HG03469 (cell line): Measurements from ENCODE around the gene SLC41A3.
"Not testable (repeated sequence)": the region's sequence is repeated elsewhere in the genome, so short reads cannot be mapped to it uniquely, and the experiment has no call there.

ENCODE experiments used
- ATAC-seq: cut with Tn5 transposase; IDR thresholded peaks from one replicate; pipeline ENCODE4 v1.9.1; 2021; ENCODE audit warnings: mild to moderate bottlenecking, moderate library complexity, moderate number of reproducible peaks; ENCODE audit not compliant: unreplicated experiment

Gene SLC41A3

DNA sequence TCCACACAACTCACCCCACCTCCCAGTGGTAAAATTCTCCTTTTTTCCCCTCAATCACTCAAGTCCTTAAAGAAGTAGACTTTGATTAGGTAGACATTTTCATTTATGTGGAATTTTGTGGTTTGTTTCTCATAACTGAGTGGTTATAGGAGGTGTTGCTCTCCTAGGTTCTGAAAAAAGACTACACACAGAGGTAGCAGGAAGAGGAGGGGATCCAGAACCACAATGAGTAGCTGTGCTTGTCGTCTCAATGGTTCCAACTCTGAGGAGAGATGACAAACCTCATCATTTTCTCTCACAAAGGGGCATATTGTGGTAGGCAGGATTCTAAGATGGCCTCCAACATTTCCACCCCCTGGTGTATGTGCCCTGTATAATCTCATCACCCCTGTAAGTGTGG, 120.1 kb downstream of the SLC41A3 start:
- ATAC-seq = not testable (repeated sequence)

DNA sequence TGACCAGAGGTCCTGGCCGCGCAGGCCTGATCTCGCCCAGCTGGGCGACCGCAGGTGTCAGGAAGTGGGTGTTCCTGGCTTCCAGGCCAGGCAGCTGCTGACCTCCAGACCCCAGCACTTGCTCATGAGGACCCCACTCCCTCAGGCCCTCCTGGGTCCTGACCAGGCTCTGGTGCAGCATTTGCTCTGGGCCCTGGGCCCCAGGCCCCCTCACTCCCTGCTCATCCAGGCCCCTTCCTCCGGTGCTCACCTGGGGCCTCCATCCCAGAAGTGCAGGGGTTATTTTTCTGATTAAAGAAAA, 122.7 kb downstream of the SLC41A3 start:
- no peak for ATAC-seq

DNA sequence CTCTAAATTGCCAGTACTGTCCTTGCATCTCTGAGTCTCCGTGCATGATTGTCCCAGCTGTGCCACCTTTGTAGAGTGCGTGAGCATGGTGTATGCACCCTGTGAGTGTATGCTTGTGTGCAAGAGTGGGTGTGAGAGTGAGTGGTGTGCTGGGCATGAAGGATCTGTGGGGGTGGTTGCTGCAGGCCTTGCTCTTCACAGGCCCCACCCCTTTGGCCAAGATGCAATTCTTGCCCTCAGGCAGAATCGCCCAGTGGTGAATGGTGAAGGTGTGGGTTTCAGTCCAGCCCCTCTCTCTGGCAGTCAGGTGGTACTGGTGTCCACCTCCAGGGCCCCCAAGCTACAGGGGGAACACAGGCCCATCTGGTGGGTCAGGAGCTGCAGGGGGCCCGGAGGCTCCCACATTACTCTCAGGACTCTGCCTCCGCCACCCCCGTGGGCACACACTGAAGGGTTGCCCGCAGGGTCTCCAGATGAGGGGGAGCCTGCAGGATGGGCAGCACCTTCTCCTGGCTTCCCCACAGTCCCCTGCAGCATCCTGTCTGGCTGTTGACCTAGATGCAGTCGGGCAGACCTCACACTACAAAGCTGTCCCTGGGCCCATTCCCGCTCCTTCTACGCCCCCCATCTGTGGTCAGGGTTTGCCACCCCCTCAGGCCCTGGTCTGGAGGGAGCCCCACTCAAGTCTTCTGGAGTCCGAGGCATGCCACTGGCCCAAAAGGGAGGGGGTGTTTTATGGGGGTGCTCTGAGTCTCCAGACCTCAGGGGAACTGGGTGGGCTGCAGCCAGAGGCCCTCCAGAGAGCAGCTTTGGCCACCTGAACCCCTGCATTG, 123.3 kb downstream of the SLC41A3 start:
- no peak for ATAC-seq

DNA sequence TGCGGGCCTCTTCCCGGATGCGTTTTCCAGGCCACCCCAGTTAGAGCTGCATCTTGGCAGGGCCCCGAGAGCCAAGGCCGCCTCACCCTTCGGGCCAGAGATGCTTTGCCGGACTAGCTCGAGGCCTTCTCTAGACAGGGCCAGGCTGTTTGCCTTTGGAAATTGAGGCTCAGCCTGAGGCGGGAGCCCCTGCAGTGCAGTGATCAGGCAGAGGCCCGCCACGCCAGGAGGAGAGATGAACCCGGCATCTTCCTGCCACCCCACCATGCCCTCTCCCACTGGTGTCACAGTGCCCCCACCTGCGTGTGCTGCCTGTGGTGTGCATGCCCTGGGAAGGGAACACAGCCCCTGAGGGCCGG, 123.9 kb downstream of the SLC41A3 start:
- ATAC-seq = no peak

GRCh38 chr3:125959317-125960065, 124.4 kb downstream of the SLC41A3 start:
- no peak for ATAC-seq

- ATAC-seq = no peak
Observed at GRCh38 chr3:125958511-125959316, 125.2 kb downstream of the SLC41A3 start.

DNA sequence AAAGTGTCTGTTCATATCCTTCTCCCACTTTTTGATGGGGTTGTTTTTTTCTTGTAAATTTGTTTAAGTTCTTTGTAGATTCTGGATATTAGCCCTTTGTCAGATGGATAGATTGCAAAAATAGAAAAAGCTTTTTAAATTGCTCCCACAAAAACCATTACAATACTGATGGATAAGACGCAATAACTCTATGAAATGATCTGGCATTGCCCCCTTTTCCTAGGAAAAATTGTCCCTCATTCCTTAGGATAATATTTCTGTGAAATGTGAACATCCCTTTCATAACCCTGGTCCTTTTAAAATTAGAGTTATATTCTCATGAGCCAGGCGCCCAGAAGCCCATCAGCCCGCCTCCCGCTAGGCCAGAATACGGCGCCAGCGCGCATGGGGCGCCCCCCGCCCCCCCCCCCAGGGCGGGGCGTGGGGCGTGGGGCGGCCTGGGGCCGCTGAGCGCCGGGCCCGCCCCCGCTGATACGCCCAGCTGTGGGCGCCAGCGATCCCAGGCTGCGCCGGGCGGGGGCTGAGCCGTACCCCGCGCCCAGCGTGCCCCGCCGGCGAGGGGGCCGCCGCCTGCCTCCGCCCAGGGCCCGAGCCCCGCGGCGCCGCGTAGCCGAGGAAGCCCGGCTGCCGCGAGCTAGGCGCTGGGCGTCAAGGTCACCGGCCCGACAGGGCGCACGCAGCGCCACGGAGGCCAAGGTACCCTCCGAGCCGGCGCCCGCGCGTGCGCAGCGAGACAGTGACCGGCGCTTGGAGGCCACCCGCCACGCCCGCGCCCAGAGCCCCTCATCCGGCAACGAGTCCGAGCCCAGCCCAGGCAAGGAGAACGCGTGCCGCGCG, 126.0 kb downstream of the SLC41A3 start:
- no peak for ATAC-seq

- ATAC-seq = not testable (repeated sequence)
Observed at GRCh38 chr3:125957020-125957419, 126.9 kb downstream of the SLC41A3 start.
